Fibroblast of lung (primary cell): ENCODE data around the gene POLR3G. TPM values are rescaled to one million over a fixed set of nuclear protein-coding genes. Genes with fewer than 3 reads are reported as not detected.

Source experiments
- DNase-seq, 2 donors: peaks; one replicate each; pipeline versions ENCODE4 v3.0.0 to v3.0.0-alpha.2; 2010; ENCODE audit warnings: low read depth in 2 of 2
- H2AFZ ChIP-seq: 2 replicates; pipeline ENCODE4 v1.5.1; 2012; ENCODE audit warnings: low read length, control low read depth, inconsistent platforms
- H3K27ac ChIP-seq: 2 replicates; pipeline ENCODE4 v1.5.1; 2011; ENCODE audit warnings: low read length, control low read depth; ENCODE audit not compliant: insufficient read depth
- H3K27me3 ChIP-seq: 2 replicates; pipeline ENCODE4 v1.5.1; 2011; ENCODE audit warnings: mild to moderate bottlenecking, low read length; ENCODE audit not compliant: control insufficient read depth, insufficient read depth
- H3K36me3 ChIP-seq: 2 replicates; pipeline ENCODE4 v1.5.1; 2011; ENCODE audit warnings: low read length; ENCODE audit not compliant: control insufficient read depth, insufficient read depth
- H3K4me1 ChIP-seq: 2 replicates; pipeline ENCODE4 v1.5.1; 2011; ENCODE audit warnings: low read length; ENCODE audit not compliant: control insufficient read depth, insufficient read depth; ENCODE audit errors: extremely low read depth
- H3K4me2 ChIP-seq: 2 replicates; pipeline ENCODE4 v1.5.1; 2011; ENCODE audit warnings: low read length, control low read depth; ENCODE audit not compliant: insufficient read depth; ENCODE audit errors: extremely low read depth
- H3K4me3 ChIP-seq, 4 experiments: fragments of 200-600 bp in 1 of 4; sonication (generic) in 1 of 4; replicated peaks in 1 of 4; 2 replicates each; pipeline ENCODE4 v1.5.1; 2011 to 2016; ENCODE audit warnings: low read length in 4 of 4, low read depth in 3 of 4, mild to moderate bottlenecking in 3 of 4, control low read depth in 2 of 4, inconsistent platforms in 1 of 4, mixed read lengths in 1 of 4; ENCODE audit not compliant: insufficient read depth in 1 of 4; ENCODE audit errors: control extremely low read depth in 1 of 4
- H3K79me2 ChIP-seq: 2 replicates; pipeline ENCODE4 v1.5.1; 2012; ENCODE audit warnings: mild to moderate bottlenecking, low read length, inconsistent platforms; ENCODE audit not compliant: control insufficient read depth, insufficient read depth
- H3K9ac ChIP-seq: 2 replicates; pipeline ENCODE4 v1.5.1; 2011; ENCODE audit warnings: mild to moderate bottlenecking, low read length, control low read depth; ENCODE audit not compliant: insufficient read depth
- H3K9me3 ChIP-seq: 2 replicates; pipeline ENCODE4 v1.5.1; 2012; ENCODE audit warnings: low read depth, low read length; ENCODE audit not compliant: control insufficient read depth, insufficient read depth
- H4K20me1 ChIP-seq: 2 replicates; pipeline ENCODE4 v1.5.1; 2011; ENCODE audit warnings: low read length; ENCODE audit not compliant: control insufficient read depth, insufficient read depth; ENCODE audit errors: extremely low read depth
- CTCF ChIP-seq, 2 donors: IDR thresholded peaks in 1 of 2; conservative IDR thresholded peaks in 1 of 2; 1 replicate in 1 of 2; 2 replicates in 1 of 2; pipeline ENCODE4 v1.5.1; 2011 to 2012; ENCODE audit warnings: low read length in 2 of 2, control low read depth in 1 of 2, inconsistent platforms in 1 of 2, low read depth in 1 of 2, mild to moderate bottlenecking in 1 of 2
- EZH2 ChIP-seq: IDR thresholded peaks from 2 replicates; pipeline ENCODE4 v1.5.1; 2012; ENCODE audit warnings: low read length, control low read depth, mild to moderate bottlenecking; ENCODE audit errors: missing control alignments
- polyA plus RNA-seq, 2 donors: library from polyadenylated mRNA; depleted of rRNA in 1 of 2; stranded (reverse) in 1 of 2; unstranded in 1 of 2; fragments of >200 nt; gene quantifications; 2 replicates each; pipeline ENCODE4 v1.2.1, GENCODE V29; 2011 to 2012; ENCODE audit warnings: missing spikeins in 1 of 2
- total RNA-seq: library from RNA; depleted of rRNA; stranded (reverse); fragments of >200 nt; gene quantifications from 2 replicates; pipeline ENCODE4 v1.2.1, GENCODE V29; 2014

POLR3G gene
- total and polyA plus RNA-seq, 2 donors (not counting 1 experiment from before 2014, with no cell fraction given) = 5.6 to 9.1 TPM

- Histone ChIP-seq H3K79me2 (no peaks in the 10 kb centered on the region), H2AFZ (no peak overlapping the region), H3K36me3 (no peaks in the 10 kb centered on the region), H3K4me3 (no peak overlapping the region), H3K4me2 (no peak overlapping the region), H4K20me1 (no peaks in the 10 kb centered on the region), H3K9ac (no peak overlapping the region), H3K4me1 (no peaks in the 10 kb centered on the region), H3K27ac (no peak overlapping the region), H3K9me3 (no peaks in the 10 kb centered on the region), H3K27me3 (peaks cover 21% of the 10 kb centered on the region)
- TF ChIP-seq CTCF (conservative IDR thresholded peaks at IDR 0.05 in 1 of 2, IDR thresholded peaks at IDR 0.05 in 1 of 2; ENCODE audit: low read depth in 1 of 2, low read length in 2 of 2) (no peak), EZH2 (no peak)
- no peak for DNase-seq
Observed at GRCh38 chr5:90560771-90561170, 86.1 kb downstream of the POLR3G start.

GRCh38 chr5:90561766-90562165 is 87.1 kb downstream of the POLR3G start:
- Histone ChIP-seq H3K4me2 (no peak overlapping the region), H3K9me3 (no peaks in the 10 kb centered on the region), H2AFZ (no peak overlapping the region), H3K36me3 (no peaks in the 10 kb centered on the region), H4K20me1 (no peaks in the 10 kb centered on the region), H3K4me1 (no peaks in the 10 kb centered on the region), H3K27me3 (peaks cover 21% of the 10 kb centered on the region), H3K27ac (no peak overlapping the region), H3K9ac (no peak overlapping the region), H3K4me3 (no peak overlapping the region), H3K79me2 (no peaks in the 10 kb centered on the region)
- DNase-seq = no peak
- no peak for TF ChIP-seq CTCF (conservative IDR thresholded peaks at IDR 0.05 in 1 of 2, IDR thresholded peaks at IDR 0.05 in 1 of 2; ENCODE audit: low read depth in 1 of 2, low read length in 2 of 2)
- no peak for TF ChIP-seq EZH2

- H3K9ac ChIP-seq = no peak overlapping the region
Observed at GRCh38 chr5:90562341-90562740, 87.7 kb downstream of the POLR3G start.

More at GRCh38 chr5:90562341-90562740, 87.7 kb downstream of the POLR3G start:
- Histone ChIP-seq H3K4me3 (no peak overlapping the region), H3K36me3 (no peaks in the 10 kb centered on the region), H3K4me2 (no peak overlapping the region), H3K4me1 (no peaks in the 10 kb centered on the region), H3K79me2 (no peaks in the 10 kb centered on the region), H4K20me1 (no peaks in the 10 kb centered on the region), H3K9me3 (no peaks in the 10 kb centered on the region), H3K27me3 (peaks cover 18% of the 10 kb centered on the region), H2AFZ (no peak overlapping the region), H3K27ac (no peak overlapping the region)
- no peak for DNase-seq
- no peak for TF ChIP-seq CTCF (conservative IDR thresholded peaks at IDR 0.05 in 1 of 2, IDR thresholded peaks at IDR 0.05 in 1 of 2; ENCODE audit: low read depth in 1 of 2, low read length in 2 of 2)
- TF ChIP-seq EZH2 = no peak
